GM23248 (cell line): ENCODE results near the gene ATG2B. TPM values are rescaled to one million over a fixed set of nuclear protein-coding genes. Genes with fewer than 3 reads are reported as not detected.

Source experiments
- DNase-seq: peaks from one replicate; pipeline ENCODE4 v3.0.0-alpha.2; 2015
- H2AFZ ChIP-seq: fragments of 200-600 bp; sonication (generic); 2 replicates; pipeline ENCODE4 v1.6.1; 2016; ENCODE audit warnings: antibody characterized with exemption
- H3F3A ChIP-seq: fragments of 200-600 bp; sonication (generic); 2 replicates; pipeline ENCODE4 v1.6.1; 2016; ENCODE audit warnings: mild to moderate bottlenecking, antibody characterized with exemption, mixed run types; ENCODE audit not compliant: insufficient read depth
- H3K27ac ChIP-seq: fragments of 200-600 bp; sonication (generic); 2 replicates; pipeline ENCODE4 v1.5.1; 2016; ENCODE audit warnings: mild to moderate bottlenecking
- H3K27me3 ChIP-seq: fragments of 200-600 bp; sonication (generic); replicated peaks from 2 replicates; pipeline ENCODE4 v1.6.1; 2016; ENCODE audit warnings: mild to moderate bottlenecking; ENCODE audit not compliant: insufficient read depth
- H3K36me3 ChIP-seq: fragments of 200-600 bp; sonication (generic); 2 replicates; pipeline ENCODE4 v1.6.1; 2016; ENCODE audit warnings: low read depth, mild to moderate bottlenecking
- H3K4me1 ChIP-seq: fragments of 200-600 bp; sonication (generic); 2 replicates; pipeline ENCODE4 v1.6.1; 2016; ENCODE audit warnings: mild to moderate bottlenecking; ENCODE audit not compliant: insufficient read depth
- H3K4me2 ChIP-seq: fragments of 200-600 bp; sonication (generic); one replicate; pipeline ENCODE4 v1.6.1; 2016; ENCODE audit warnings: mild to moderate bottlenecking; ENCODE audit not compliant: unreplicated experiment
- H3K4me3 ChIP-seq: fragments of 200-600 bp; sonication (generic); 2 replicates; pipeline ENCODE4 v1.5.1; 2016; ENCODE audit warnings: mild to moderate bottlenecking
- H3K79me2 ChIP-seq: fragments of 200-600 bp; sonication (generic); 2 replicates; pipeline ENCODE4 v1.6.1; 2016; ENCODE audit warnings: mild to moderate bottlenecking; ENCODE audit not compliant: insufficient read depth
- H3K9ac ChIP-seq: fragments of 200-600 bp; sonication (generic); 2 replicates; pipeline ENCODE4 v1.6.1; 2016; ENCODE audit warnings: mild to moderate bottlenecking
- H3K9me2 ChIP-seq: fragments of 200-600 bp; sonication (generic); 2 replicates; pipeline ENCODE4 v1.6.1; 2016; ENCODE audit warnings: mixed run types, mild to moderate bottlenecking, moderate library complexity; ENCODE audit not compliant: insufficient read depth
- H3K9me3 ChIP-seq: fragments of 200-600 bp; sonication (generic); one replicate; pipeline ENCODE4 v1.6.1; 2017; ENCODE audit warnings: low read depth
- H4K20me1 ChIP-seq: fragments of 200-600 bp; sonication (generic); 2 replicates; pipeline ENCODE4 v1.6.0; 2016; ENCODE audit not compliant: insufficient read depth
- EZH2 ChIP-seq: fragments of 200-600 bp; sonication (generic); IDR thresholded peaks from 2 replicates; pipeline ENCODE4 v1.6.1; 2018; ENCODE audit warnings: antibody characterized with exemption, mild to moderate bottlenecking; ENCODE audit not compliant: insufficient read depth, poor library complexity, severe bottlenecking
- EZH2phosphoT487 ChIP-seq: fragments of 200-600 bp; sonication (generic); IDR thresholded peaks from 2 replicates; pipeline ENCODE4 v1.6.1; 2018; ENCODE audit warnings: antibody characterized with exemption, moderate library complexity, mild to moderate bottlenecking, low read depth; ENCODE audit not compliant: insufficient read depth
- WGBS, 2 experiments: methylation state at CpG; one replicate each; pipeline ENCODE4 v1.1.6; 2015 to 2017; ENCODE audit warnings: low lambda C conversion rate in 2 of 2, low coverage in 1 of 2; ENCODE audit errors: missing lambda C conversion rate in 2 of 2; 5-methylcytosine and 5-hydroxymethylcytosine counted together
- in situ Hi-C: fragments of 300-500 bp; cut with MboI; formaldehyde crosslinking; loops from 2 replicates; pipeline ENCODE4 v1.15.0; 2020
- polyA plus RNA-seq: library from polyadenylated mRNA; unstranded; fragments of >200 nt; fragmentation: Nextera tagmentation; extraction: Ambion mirVana; gene quantifications from 2 replicates; pipeline ENCODE4 v1.2.1, GENCODE V29; 2016
- total RNA-seq: library from RNA; depleted of rRNA; stranded (reverse); fragments of >200 nt; shearing (Covaris generic); gene quantifications from 2 replicates; pipeline ENCODE4 v1.2.3, GENCODE V29; 2014; rRNA removed

Gene ATG2B, protein sequence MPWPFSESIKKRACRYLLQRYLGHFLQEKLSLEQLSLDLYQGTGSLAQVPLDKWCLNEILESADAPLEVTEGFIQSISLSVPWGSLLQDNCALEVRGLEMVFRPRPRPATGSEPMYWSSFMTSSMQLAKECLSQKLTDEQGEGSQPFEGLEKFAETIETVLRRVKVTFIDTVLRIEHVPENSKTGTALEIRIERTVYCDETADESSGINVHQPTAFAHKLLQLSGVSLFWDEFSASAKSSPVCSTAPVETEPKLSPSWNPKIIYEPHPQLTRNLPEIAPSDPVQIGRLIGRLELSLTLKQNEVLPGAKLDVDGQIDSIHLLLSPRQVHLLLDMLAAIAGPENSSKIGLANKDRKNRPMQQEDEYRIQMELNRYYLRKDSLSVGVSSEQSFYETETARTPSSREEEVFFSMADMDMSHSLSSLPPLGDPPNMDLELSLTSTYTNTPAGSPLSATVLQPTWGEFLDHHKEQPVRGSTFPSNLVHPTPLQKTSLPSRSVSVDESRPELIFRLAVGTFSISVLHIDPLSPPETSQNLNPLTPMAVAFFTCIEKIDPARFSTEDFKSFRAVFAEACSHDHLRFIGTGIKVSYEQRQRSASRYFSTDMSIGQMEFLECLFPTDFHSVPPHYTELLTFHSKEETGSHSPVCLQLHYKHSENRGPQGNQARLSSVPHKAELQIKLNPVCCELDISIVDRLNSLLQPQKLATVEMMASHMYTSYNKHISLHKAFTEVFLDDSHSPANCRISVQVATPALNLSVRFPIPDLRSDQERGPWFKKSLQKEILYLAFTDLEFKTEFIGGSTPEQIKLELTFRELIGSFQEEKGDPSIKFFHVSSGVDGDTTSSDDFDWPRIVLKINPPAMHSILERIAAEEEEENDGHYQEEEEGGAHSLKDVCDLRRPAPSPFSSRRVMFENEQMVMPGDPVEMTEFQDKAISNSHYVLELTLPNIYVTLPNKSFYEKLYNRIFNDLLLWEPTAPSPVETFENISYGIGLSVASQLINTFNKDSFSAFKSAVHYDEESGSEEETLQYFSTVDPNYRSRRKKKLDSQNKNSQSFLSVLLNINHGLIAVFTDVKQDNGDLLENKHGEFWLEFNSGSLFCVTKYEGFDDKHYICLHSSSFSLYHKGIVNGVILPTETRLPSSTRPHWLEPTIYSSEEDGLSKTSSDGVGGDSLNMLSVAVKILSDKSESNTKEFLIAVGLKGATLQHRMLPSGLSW (N-terminal part only)
- total RNA-seq: 10.0 and 10.7 TPM in 2 replicates
- 2.5 and 2.9 TPM in 2 replicates for polyA plus RNA-seq

DNA sequence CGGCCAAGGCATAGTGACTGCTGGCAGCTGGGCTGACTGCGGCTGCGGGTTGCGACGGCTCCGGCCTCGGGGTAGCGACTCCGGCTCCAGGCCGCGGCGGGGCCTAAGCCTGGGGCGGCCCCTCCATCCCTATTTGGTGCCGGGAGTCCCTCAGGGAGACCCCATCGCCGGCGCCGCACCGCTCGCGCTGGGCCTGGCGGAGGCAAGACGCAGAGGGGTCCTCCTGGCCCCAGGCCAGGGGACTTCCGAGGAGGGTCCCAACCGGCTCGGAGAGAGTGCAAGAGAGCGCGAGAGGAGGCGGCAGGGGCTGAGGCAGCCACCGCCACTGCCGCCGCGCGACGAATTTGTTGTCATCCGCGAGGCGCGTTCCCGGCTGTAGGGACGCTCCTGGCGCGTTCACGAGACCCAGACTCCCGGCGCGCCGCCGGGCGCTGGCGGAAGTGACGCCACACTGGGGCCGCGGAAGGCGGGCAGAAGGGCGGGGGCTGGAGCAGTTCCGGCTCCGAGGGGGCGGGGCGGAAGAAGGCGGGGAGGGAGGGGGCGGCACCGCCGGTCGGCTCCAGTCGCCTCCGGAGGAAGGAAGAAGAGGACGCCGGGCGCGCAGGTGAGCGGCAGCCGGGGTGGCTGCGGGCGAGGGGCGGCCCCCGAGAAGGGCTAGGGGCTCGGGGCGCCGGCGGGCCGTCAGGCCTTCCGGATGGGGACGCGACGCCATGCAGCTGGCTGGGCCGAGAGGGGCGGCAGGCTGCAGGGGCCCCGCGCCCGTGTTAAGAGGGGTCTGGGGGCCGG lies at the start of gene ATG2B, which contains the start of gene GSKIP:
Gene ATG2B, minus strand, starts transcription at position 377 of the 786 bp plus-strand sequence. Its CDS starts 365 bp downstream, at position 12.
Gene GSKIP, plus strand, starts transcription at position 562 of the 786 bp plus-strand sequence. CDS start 18,722 bp downstream, outside the sequence.
- peaks cover 90% of the 10 kb centered on the region for H3K79me2 ChIP-seq
- TF ChIP-seq EZH2phosphoT487 (no peak), EZH2 (no peak)
- H3F3A ChIP-seq: no peaks in the 10 kb centered on the region
- in situ Hi-C loops: no loop called here
- peaks cover 12% of the 10 kb centered on the region; the same call in 1 of the 2 replicates for H4K20me1 ChIP-seq
- peak; percentile 98 for DNase-seq
- 1% methylated on average over 51 to 58 of the region's 92 CpGs for WGBS, 2 experiments
- peak within 1 kb of the TSS; percentile 96 for H3K9ac ChIP-seq
- H3K9me3 ChIP-seq: no peaks in the 10 kb centered on the region
- peak within 1 kb of the TSS; percentile 96 for H2AFZ ChIP-seq
- no peaks in the 10 kb centered on the region for H3K27me3 ChIP-seq
- peak within 1 kb of the TSS; percentile 80 for H3K27ac ChIP-seq
- H3K36me3 ChIP-seq: no peaks in the 10 kb centered on the region
- H3K9me2 ChIP-seq: no peaks in the 10 kb centered on the region
- H3K4me1 ChIP-seq: peaks cover 21% of the 10 kb centered on the region
- H3K4me3 ChIP-seq: peak within 1 kb of the TSS; percentile 99
- H3K4me2 ChIP-seq: peak within 1 kb of the TSS; percentile 89

DNA sequence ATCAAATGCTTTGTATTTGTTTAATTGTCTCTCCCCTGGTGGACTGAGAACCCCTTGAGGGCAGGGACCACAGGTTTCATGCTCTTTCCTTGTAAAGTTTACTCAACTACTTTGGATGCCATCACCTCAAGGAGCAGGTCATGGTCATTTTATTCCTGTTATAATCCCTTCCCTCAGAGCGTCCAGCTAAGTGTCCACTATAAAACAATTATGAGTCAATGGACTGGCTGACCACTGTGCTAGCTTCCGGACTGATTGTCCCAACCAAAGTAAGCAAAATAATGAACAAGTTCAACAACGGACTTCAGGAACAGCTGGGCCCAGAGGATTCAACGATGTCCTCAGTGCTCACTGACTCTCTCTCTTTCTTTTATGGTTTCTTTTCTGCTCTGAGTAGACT lies 47.0 kb upstream of the ATG2B start:
- TF ChIP-seq EZH2: no peak
- no peak for TF ChIP-seq EZH2phosphoT487
- H4K20me1 ChIP-seq: no peaks in the 10 kb centered on the region
- no peak overlapping the region for H2AFZ ChIP-seq
- H3K79me2 ChIP-seq: no peaks in the 10 kb centered on the region
- H3K27me3 ChIP-seq: no peaks in the 10 kb centered on the region; the same call in 1 of the 2 replicates
- no peak overlapping the region for H3K27ac ChIP-seq
- no peaks in the 10 kb centered on the region for H3K4me1 ChIP-seq
- 79 to 82% methylated on average over 4 of the region's 4 CpGs for WGBS, 2 experiments
- no peaks in the 10 kb centered on the region for H3K9me3 ChIP-seq
- no peak overlapping the region for H3K4me3 ChIP-seq
- in situ Hi-C loops: loop anchor here (10.0 kb wide), 2 partner anchors 115 to 315 kb away; no protein-coding TSS in a partner anchor
- no peaks in the 10 kb centered on the region for H3K36me3 ChIP-seq
- no peaks in the 10 kb centered on the region for H3F3A ChIP-seq
- no peak overlapping the region for H3K9ac ChIP-seq
- no peaks in the 10 kb centered on the region for H3K9me2 ChIP-seq
- H3K4me2 ChIP-seq: no peak overlapping the region
- DNase-seq: no peak

DNA sequence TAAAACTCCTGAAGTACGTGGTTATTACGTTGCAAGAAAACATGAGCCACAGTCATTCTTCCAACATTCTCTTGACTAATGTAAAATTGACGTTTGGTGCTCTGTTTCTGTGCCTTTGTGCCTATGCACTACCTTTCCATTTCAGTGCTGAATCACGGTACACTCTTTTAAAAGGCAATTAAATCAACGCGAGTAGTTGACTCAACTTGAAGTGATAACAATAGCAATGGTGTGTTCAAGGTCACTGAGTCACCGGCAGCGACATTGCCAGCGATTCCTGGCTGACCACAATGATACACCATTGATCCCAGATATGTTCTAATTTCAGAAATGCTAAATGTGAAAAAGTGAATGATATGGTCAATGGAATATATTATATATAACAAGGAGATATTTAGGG lies 46.6 kb upstream of the ATG2B start:
- no peaks in the 10 kb centered on the region for H4K20me1 ChIP-seq
- 72 to 75% methylated on average over 9 of the region's 9 CpGs for WGBS, 2 experiments
- H3F3A ChIP-seq: no peaks in the 10 kb centered on the region
- H3K9me3 ChIP-seq: no peaks in the 10 kb centered on the region
- H2AFZ ChIP-seq: no peak overlapping the region
- H3K27me3 ChIP-seq: no peaks in the 10 kb centered on the region; the same call in 1 of the 2 replicates
- no peaks in the 10 kb centered on the region for H3K9me2 ChIP-seq
- TF ChIP-seq EZH2 (no peak), EZH2phosphoT487 (no peak)
- H3K4me3 ChIP-seq: no peak overlapping the region
- H3K9ac ChIP-seq: no peak overlapping the region
- no peak overlapping the region for H3K4me2 ChIP-seq
- H3K27ac ChIP-seq: no peak overlapping the region
- no peaks in the 10 kb centered on the region for H3K36me3 ChIP-seq
- in situ Hi-C loops: loop anchor here (10.0 kb wide), 2 partner anchors 115 to 315 kb away; no protein-coding TSS in a partner anchor
- no peaks in the 10 kb centered on the region for H3K79me2 ChIP-seq
- no peak for DNase-seq
- no peaks in the 10 kb centered on the region for H3K4me1 ChIP-seq
